Left lung (tissue), 10 donors: ENCODE results near the gene FHIT. TPM values are rescaled to one million over a fixed set of nuclear protein-coding genes. Genes with fewer than 3 reads are reported as not detected.

ENCODE experiments used
- ATAC-seq: fragments of 200-7000 bp; cut with Tn5 transposase; one replicate; pipeline ENCODE4 v1.9.1; 2020; ENCODE audit warnings: moderate library complexity
- DNase-seq, 4 donors: peaks; one replicate each; pipeline ENCODE4 v3.0.0-alpha.2; 2013 to 2020
- H3K27ac ChIP-seq, 2 donors: fragments of 200-600 bp; sonication (generic) in 1 of 2; one replicate each; pipeline versions ENCODE4 v1.5.0 to v1.8.0; 2020 to 2021
- H3K27me3 ChIP-seq, 2 donors: fragments of 200-600 bp; sonication (generic) in 1 of 2; one replicate each; pipeline versions ENCODE4 v1.5.0 to v1.8.0; 2020 to 2021
- H3K36me3 ChIP-seq, 2 donors: fragments of 200-600 bp; sonication (generic) in 1 of 2; one replicate each; pipeline versions ENCODE4 v1.5.0 to v1.8.0; 2020 to 2021
- H3K4me1 ChIP-seq, 2 donors: fragments of 200-600 bp; one replicate each; pipeline ENCODE4 v1.8.0; 2021
- H3K4me3 ChIP-seq, 2 donors: fragments of 200-600 bp; sonication (generic) in 1 of 2; one replicate each; pipeline versions ENCODE4 v1.5.0 to v1.8.0; 2020 to 2021; ENCODE audit warnings: mild to moderate bottlenecking in 1 of 2
- H3K9me3 ChIP-seq, 2 donors: fragments of 200-600 bp; sonication (generic) in 1 of 2; one replicate each; pipeline versions ENCODE4 v1.5.0 to v1.8.0; 2020 to 2021
- intact Hi-C, 2 donors: fragments of 100-400 bp; cut with DNase I; formaldehyde crosslinking; loops; one replicate each; pipeline versions ENCODE4 v1.11.2 to v1.14.2; 2022
- polyA plus RNA-seq, 6 donors: library from polyadenylated mRNA; unstranded; fragments of 120-200 nt; gene quantifications; one replicate each; pipeline ENCODE4 v1.2.1, GENCODE V29; 2013; ENCODE audit not compliant: insufficient read length in 6 of 6
- total RNA-seq, 2 donors: library from RNA; stranded (reverse); fragmentation: NEBNext Ultra II Directional; extraction: Animal tissue kit (Norgen Biotek cat#: 25700); gene quantifications; one replicate each; pipeline ENCODE4 v1.2.1, GENCODE V29; 2021
- TF ChIP-seq, protein P1 (sequence below), 2 donors: fragments of 200-600 bp; sonication (generic) in 1 of 2; IDR thresholded peaks; one replicate each; pipeline versions ENCODE4 v1.5.0 to v1.8.0; 2021; ENCODE audit warnings: antibody characterized with exemption in 2 of 2
- donor health status: DM: no; HTN: yes; CAD: no.
- donor health status: DM: no; HTN: no; CAD: no.

FHIT gene
- total and polyA plus RNA-seq, 8 donors = 8.5 to 16.3 (median 9.7) TPM

DNA sequence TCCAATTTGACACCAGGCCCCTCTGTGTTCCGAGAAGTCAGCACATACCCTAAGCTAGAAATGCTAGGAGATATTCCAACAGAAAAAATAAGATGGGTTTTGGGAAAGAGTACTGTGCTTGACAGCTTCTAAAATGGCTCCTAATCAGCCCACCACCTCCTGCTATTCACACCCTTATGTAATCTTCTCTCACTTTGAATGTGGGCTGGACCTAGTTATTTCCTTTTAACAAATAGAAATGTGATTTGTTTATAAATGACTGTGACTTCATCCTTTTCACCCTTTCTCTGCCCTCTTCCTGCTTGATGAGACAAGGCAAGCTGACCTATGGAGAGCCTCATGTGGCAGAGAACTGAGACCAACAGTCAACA is 961.1 kb downstream of the FHIT start:
- no peak overlapping the region for H3K27ac ChIP-seq
- no peaks in the 10 kb centered on the region for H3K27me3 ChIP-seq
- H3K9me3 ChIP-seq = no peaks in the 10 kb centered on the region
- TF ChIP-seq, protein P1, sequence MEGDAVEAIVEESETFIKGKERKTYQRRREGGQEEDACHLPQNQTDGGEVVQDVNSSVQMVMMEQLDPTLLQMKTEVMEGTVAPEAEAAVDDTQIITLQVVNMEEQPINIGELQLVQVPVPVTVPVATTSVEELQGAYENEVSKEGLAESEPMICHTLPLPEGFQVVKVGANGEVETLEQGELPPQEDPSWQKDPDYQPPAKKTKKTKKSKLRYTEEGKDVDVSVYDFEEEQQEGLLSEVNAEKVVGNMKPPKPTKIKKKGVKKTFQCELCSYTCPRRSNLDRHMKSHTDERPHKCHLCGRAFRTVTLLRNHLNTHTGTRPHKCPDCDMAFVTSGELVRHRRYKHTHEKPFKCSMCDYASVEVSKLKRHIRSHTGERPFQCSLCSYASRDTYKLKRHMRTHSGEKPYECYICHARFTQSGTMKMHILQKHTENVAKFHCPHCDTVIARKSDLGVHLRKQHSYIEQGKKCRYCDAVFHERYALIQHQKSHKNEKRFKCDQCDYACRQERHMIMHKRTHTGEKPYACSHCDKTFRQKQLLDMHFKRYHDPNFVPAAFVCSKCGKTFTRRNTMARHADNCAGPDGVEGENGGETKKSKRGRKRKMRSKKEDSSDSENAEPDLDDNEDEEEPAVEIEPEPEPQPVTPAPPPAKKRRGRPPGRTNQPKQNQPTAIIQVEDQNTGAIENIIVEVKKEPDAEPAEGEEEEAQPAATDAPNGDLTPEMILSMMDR (IDR thresholded peaks at IDR 0.05) = no peak
- H3K4me3 ChIP-seq = no peak overlapping the region
- DNase-seq (no peak), ATAC-seq (no peak)
- H3K36me3 ChIP-seq = no peaks in the 10 kb centered on the region
- intact Hi-C loops = no loop called here
- H3K4me1 ChIP-seq = no peaks in the 10 kb centered on the region

DNA sequence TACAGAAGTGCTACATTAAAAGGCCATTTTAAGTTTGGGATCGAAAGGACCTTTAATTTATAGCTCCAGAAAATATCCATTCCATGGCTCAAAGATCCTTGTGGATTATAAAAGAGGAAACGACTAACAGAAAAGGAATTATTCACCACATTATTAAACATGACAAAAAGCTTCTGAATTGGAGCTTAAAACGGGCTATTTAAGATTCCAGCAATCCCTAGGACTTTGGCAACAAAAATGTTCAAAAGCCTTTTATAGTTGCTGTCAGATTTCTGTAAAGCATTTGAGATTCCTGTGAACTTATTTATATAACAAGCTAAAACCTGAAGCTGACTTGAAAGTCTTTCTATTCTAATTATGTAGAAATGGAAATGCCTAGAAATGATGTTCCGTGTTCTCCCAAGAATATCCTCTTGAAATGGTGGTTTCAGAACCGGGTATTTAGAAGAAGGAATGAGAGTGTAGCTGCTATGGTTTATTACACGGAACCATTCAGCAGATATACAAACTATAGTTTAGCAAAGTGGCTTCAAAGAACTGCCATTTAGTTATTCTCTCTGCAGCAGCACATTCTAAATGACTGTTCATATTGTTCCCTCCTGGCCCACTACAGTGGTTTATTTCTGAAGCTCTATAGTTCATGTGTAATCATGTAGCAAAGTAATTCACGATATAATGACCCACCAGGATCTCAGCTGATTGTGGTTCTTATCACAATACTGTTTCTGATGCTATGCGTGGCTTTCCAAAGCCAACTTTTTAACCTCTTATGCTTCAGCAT is 961.7 kb downstream of the FHIT start:
- TF ChIP-seq, protein P1 (IDR thresholded peaks at IDR 0.05) = no peak
- Histone ChIP-seq H3K9me3 (no peaks in the 10 kb centered on the region), H3K27me3 (no peaks in the 10 kb centered on the region), H3K4me1 (no peaks in the 10 kb centered on the region), H3K27ac (no peak overlapping the region), H3K4me3 (no peak overlapping the region), H3K36me3 (no peaks in the 10 kb centered on the region)
- ATAC-seq = no peak
- DNase-seq = no peak
- intact Hi-C loops = no loop called here

- no peak overlapping the region for H3K27ac ChIP-seq
- DNase-seq (no peak), ATAC-seq (no peak)
- no peaks in the 10 kb centered on the region for H3K9me3 ChIP-seq
- no peaks in the 10 kb centered on the region for H3K36me3 ChIP-seq
- intact Hi-C loops = no loop called here
- H3K27me3 ChIP-seq = no peaks in the 10 kb centered on the region
- TF ChIP-seq, protein P1 (IDR thresholded peaks at IDR 0.05) = no peak
- H3K4me1 ChIP-seq = no peaks in the 10 kb centered on the region
- no peak overlapping the region for H3K4me3 ChIP-seq
Measured at GRCh38 chr3:60282866-60283265, 968.4 kb downstream of the FHIT start.

- intact Hi-C loops = no loop called here
- TF ChIP-seq, protein P1 (IDR thresholded peaks at IDR 0.05) = no peak
- H3K27me3 ChIP-seq = no peaks in the 10 kb centered on the region
- H3K4me1 ChIP-seq = no peaks in the 10 kb centered on the region
- no peak overlapping the region for H3K4me3 ChIP-seq
- no peak overlapping the region for H3K27ac ChIP-seq
- ATAC-seq (no peak), DNase-seq (no peak)
- no peaks in the 10 kb centered on the region for H3K9me3 ChIP-seq
- no peaks in the 10 kb centered on the region for H3K36me3 ChIP-seq
Measured at GRCh38 chr3:60281970-60282369, 969.3 kb downstream of the FHIT start.

DNA sequence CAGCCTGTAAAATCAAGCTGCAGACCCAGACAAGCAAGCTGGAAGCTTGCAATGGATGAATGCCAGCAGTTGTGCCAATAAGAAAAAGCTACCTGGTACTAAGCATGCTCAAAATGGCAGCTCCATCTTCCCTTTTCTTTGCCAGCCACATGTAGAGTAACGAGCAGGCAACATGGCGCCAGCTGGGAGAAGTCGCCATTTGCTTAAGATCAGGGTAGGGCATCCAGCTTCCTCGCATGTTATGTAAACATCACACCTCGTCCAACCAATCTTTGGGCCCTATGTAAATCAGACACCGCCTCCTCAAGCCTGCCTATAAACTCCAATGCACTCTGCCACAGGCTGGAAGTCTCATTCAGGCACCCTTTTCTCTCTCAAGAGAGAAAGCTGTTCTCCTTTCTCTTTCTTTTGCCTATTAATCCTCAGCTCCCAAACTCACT is 973.9 kb downstream of the FHIT start:
- H3K4me1 ChIP-seq = no peaks in the 10 kb centered on the region
- no peak overlapping the region for H3K4me3 ChIP-seq
- no peak overlapping the region for H3K27ac ChIP-seq
- H3K27me3 ChIP-seq = no peaks in the 10 kb centered on the region
- intact Hi-C loops = no loop called here
- no peaks in the 10 kb centered on the region for H3K9me3 ChIP-seq
- TF ChIP-seq, protein P1 (IDR thresholded peaks at IDR 0.05) = no peak
- DNase-seq (no peak), ATAC-seq (no peak)
- H3K36me3 ChIP-seq = no peaks in the 10 kb centered on the region
